ENCODE measurements around the gene TNFRSF19.

Gene TNFRSF19

GRCh38 chr13:23613596-23613995 lies 43.4 kb downstream of the TNFRSF19 start:
- H3K4me1 ChIP-seq (ENCODE audit: insufficient read depth, poor library complexity, severe bottlenecking) = peaks cover 12% of the 10 kb centered on the region
- DNase-seq (ENCODE audit: low spot score) (no peak), ATAC-seq (ENCODE audit: low read depth) (no peak)
- no peaks in the 10 kb centered on the region for H3K36me3 ChIP-seq (ENCODE audit: low read depth)
- H3K4me3 ChIP-seq (ENCODE audit: severe bottlenecking) = no peak overlapping the region
- TF ChIP-seq CTCF (IDR thresholded peaks at IDR 0.05; ENCODE audit: poor library complexity, severe bottlenecking) = no peak
- no peaks in the 10 kb centered on the region for H3K27me3 ChIP-seq (ENCODE audit: insufficient read depth, poor library complexity, severe bottlenecking)
- H3K9me3 ChIP-seq (ENCODE audit: severe bottlenecking) = no peaks in the 10 kb centered on the region
- H3K27ac ChIP-seq (ENCODE audit: poor library complexity, severe bottlenecking) = no peak overlapping the region

GRCh38 chr13:23615395-23616081 lies 45.3 kb downstream of the TNFRSF19 start:
- no peak for ATAC-seq (ENCODE audit: low read depth)
- H3K9me3 ChIP-seq (ENCODE audit: severe bottlenecking) = no peaks in the 10 kb centered on the region

GRCh38 chr13:23616228-23616627 lies 46.0 kb downstream of the TNFRSF19 start:
- Histone ChIP-seq H3K4me3 (ENCODE audit: severe bottlenecking) (no peak overlapping the region), H3K9me3 (ENCODE audit: severe bottlenecking) (no peaks in the 10 kb centered on the region), H3K27me3 (ENCODE audit: insufficient read depth, poor library complexity, severe bottlenecking) (no peaks in the 10 kb centered on the region), H3K4me1 (ENCODE audit: insufficient read depth, poor library complexity, severe bottlenecking) (peaks cover 7% of the 10 kb centered on the region), H3K36me3 (ENCODE audit: low read depth) (no peaks in the 10 kb centered on the region), H3K27ac (ENCODE audit: poor library complexity, severe bottlenecking) (no peak overlapping the region)
- DNase-seq (ENCODE audit: low spot score) (no peak), ATAC-seq (ENCODE audit: low read depth) (no peak)
- no peak for TF ChIP-seq CTCF (IDR thresholded peaks at IDR 0.05; ENCODE audit: poor library complexity, severe bottlenecking)

More at GRCh38 chr13:23615395-23616081, 45.3 kb downstream of the TNFRSF19 start:
- Histone ChIP-seq H3K27ac (ENCODE audit: poor library complexity, severe bottlenecking) (no peak overlapping the region), H3K27me3 (ENCODE audit: insufficient read depth, poor library complexity, severe bottlenecking) (no peaks in the 10 kb centered on the region), H3K4me1 (ENCODE audit: insufficient read depth, poor library complexity, severe bottlenecking) (peaks cover 7% of the 10 kb centered on the region), H3K4me3 (ENCODE audit: severe bottlenecking) (no peak overlapping the region), H3K36me3 (ENCODE audit: low read depth) (no peaks in the 10 kb centered on the region)
- no peak for DNase-seq (ENCODE audit: low spot score)
- no peak for TF ChIP-seq CTCF (IDR thresholded peaks at IDR 0.05; ENCODE audit: poor library complexity, severe bottlenecking)

GRCh38 chr13:23617551-23618024 lies 47.4 kb downstream of the TNFRSF19 start:
- no peaks in the 10 kb centered on the region for H3K9me3 ChIP-seq (ENCODE audit: severe bottlenecking)
- peaks cover 7% of the 10 kb centered on the region for H3K4me1 ChIP-seq (ENCODE audit: insufficient read depth, poor library complexity, severe bottlenecking)
- no peaks in the 10 kb centered on the region for H3K36me3 ChIP-seq (ENCODE audit: low read depth)
- DNase-seq (ENCODE audit: low spot score) (no peak), ATAC-seq (ENCODE audit: low read depth) (no peak)
- no peak overlapping the region for H3K4me3 ChIP-seq (ENCODE audit: severe bottlenecking)
- H3K27me3 ChIP-seq (ENCODE audit: insufficient read depth, poor library complexity, severe bottlenecking) = no peaks in the 10 kb centered on the region
- H3K27ac ChIP-seq (ENCODE audit: poor library complexity, severe bottlenecking) = no peak overlapping the region
- TF ChIP-seq CTCF (IDR thresholded peaks at IDR 0.05; ENCODE audit: poor library complexity, severe bottlenecking) = no peak

- no peaks in the 10 kb centered on the region for H3K36me3 ChIP-seq (ENCODE audit: low read depth)
- H3K4me3 ChIP-seq (ENCODE audit: severe bottlenecking) = no peak overlapping the region
- no peak for TF ChIP-seq CTCF (IDR thresholded peaks at IDR 0.05; ENCODE audit: poor library complexity, severe bottlenecking)
- no peaks in the 10 kb centered on the region for H3K9me3 ChIP-seq (ENCODE audit: severe bottlenecking)
- H3K4me1 ChIP-seq (ENCODE audit: insufficient read depth, poor library complexity, severe bottlenecking) = peaks cover 7% of the 10 kb centered on the region
- H3K27me3 ChIP-seq (ENCODE audit: insufficient read depth, poor library complexity, severe bottlenecking) = no peaks in the 10 kb centered on the region
- ATAC-seq (ENCODE audit: low read depth) (peak; percentile 70; the same call in 2 of the 3 replicates), DNase-seq (ENCODE audit: low spot score) (no peak)
- no peak overlapping the region for H3K27ac ChIP-seq (ENCODE audit: poor library complexity, severe bottlenecking)
Observed at GRCh38 chr13:23618341-23618740, 48.1 kb downstream of the TNFRSF19 start.
